HepG2 (cell line): Measurements from ENCODE around the gene SLC26A4. TPM values are rescaled to one million over a fixed set of nuclear protein-coding genes. Genes with fewer than 3 reads are reported as not detected.
A peak's percentile ranks its signal among the peaks of the same experiment; 100 is the strongest.

Experiments used
- ATAC-seq: fragments of 200-7000 bp; cut with Tn5 transposase; 3 replicates; pipeline ENCODE4 v1.9.1; 2020; ENCODE audit warnings: mild to moderate bottlenecking, moderate library complexity
- BruUV-seq: library from RNA; stranded (reverse); fragments of 400-500 nt; replicated peaks from 2 replicates; lab custom pipeline; 2021; lab: Mats Ljungman, UMichigan
- CTCF ChIA-PET: fragments of 300-600 bp; formaldehyde crosslinking; extraction: SDS; loops from one replicate; lab custom pipeline; 2021; ENCODE audit warnings: low total read pairs, inconsistent platforms, low intra/inter-chr PET ratio; lab: Yijun Ruan, JAX
- POLR2A ChIA-PET: fragments of 350-600 bp; sonication (Branson Sonifier 250); formaldehyde crosslinking; loops from one replicate; lab custom pipeline; 2020; ENCODE audit warnings: antibody characterized with exemption, inconsistent platforms; lab: Yijun Ruan, JAX
- DNase-seq: peaks from one replicate; pipeline ENCODE4 v3.0.0-alpha.2; 2015; ENCODE audit warnings: low spot score
- FAIRE-seq: peaks from 3 replicates; lab custom pipeline; 2011; peaks lifted over from hg19 to GRCh38; lab: Jason Lieb, UNC
- H2AFZ ChIP-seq: one replicate; pipeline ENCODE4 v1.6.1; 2011; ENCODE audit warnings: low read length, inconsistent platforms
- H3K27ac ChIP-seq: fragments of 300-600 bp; 3 replicates; pipeline ENCODE4 v1.8.0; 2011; ENCODE audit warnings: mixed run types, mild to moderate bottlenecking, mixed read lengths, low read length, inconsistent platforms; ENCODE audit not compliant: insufficient read depth; ENCODE audit errors: extremely low read length
- H3K27me3 ChIP-seq, 2 experiments: fragments of 200-600 bp in 1 of 2; 2 replicates in 1 of 2; 3 replicates in 1 of 2; pipeline versions ENCODE4 v1.6.0 to v1.8.0; 2011; ENCODE audit warnings: low read length in 2 of 2, mild to moderate bottlenecking in 2 of 2, moderate library complexity in 2 of 2, inconsistent platforms in 1 of 2; ENCODE audit not compliant: insufficient read depth in 2 of 2, control insufficient read depth in 1 of 2
- H3K36me3 ChIP-seq, 2 experiments: fragments of 200-600 bp in 1 of 2; replicated peaks in 1 of 2; 2 replicates in 1 of 2; 3 replicates in 1 of 2; pipeline versions ENCODE4 v1.5.1 to v1.8.0; 2011; ENCODE audit warnings: low read length in 2 of 2, inconsistent platforms in 1 of 2; ENCODE audit not compliant: insufficient read depth in 2 of 2, control insufficient read depth in 1 of 2
- H3K4me1 ChIP-seq: 2 replicates; pipeline ENCODE4 v1.5.1; 2012; ENCODE audit warnings: low read length, inconsistent platforms; ENCODE audit not compliant: insufficient read depth
- H3K4me2 ChIP-seq: 2 replicates; pipeline ENCODE4 v1.6.0; 2011; ENCODE audit warnings: low read depth, low read length, inconsistent platforms
- H3K4me3 ChIP-seq, 3 experiments: fragments of 200-600 bp in 1 of 3; sonication (generic), shearing (Covaris generic) in 1 of 3; replicated peaks in 1 of 3; 2 replicates each; pipeline ENCODE4 v1.5.1; 2011 to 2016; ENCODE audit warnings: low read length in 3 of 3, inconsistent platforms in 2 of 3, low read depth in 2 of 3, mild to moderate bottlenecking in 2 of 3, control low read depth in 1 of 3, mixed read lengths in 1 of 3; ENCODE audit not compliant: insufficient read depth in 1 of 3
- H3K79me2 ChIP-seq: one replicate; pipeline ENCODE4 v1.6.1; 2011; ENCODE audit warnings: low read length, inconsistent platforms; ENCODE audit not compliant: insufficient read depth
- H3K9ac ChIP-seq: 2 replicates; pipeline ENCODE4 v1.6.0; 2011; ENCODE audit warnings: mild to moderate bottlenecking, low read depth, low read length, inconsistent platforms; ENCODE audit not compliant: insufficient read depth
- H3K9me3 ChIP-seq: 2 replicates; pipeline ENCODE4 v1.5.1; 2012; ENCODE audit warnings: mild to moderate bottlenecking, low read length
- H4K20me1 ChIP-seq: 2 replicates; pipeline ENCODE4 v1.6.0; 2011; ENCODE audit warnings: inconsistent platforms, mild to moderate bottlenecking, low read length, moderate library complexity; ENCODE audit not compliant: insufficient read depth
- AKAP8 ChIP-seq: sonication (generic); formaldehyde crosslinking; IDR thresholded peaks from 2 replicates; pipeline ENCODE4 v1.5.1; 2020; ENCODE audit warnings: mild to moderate bottlenecking, missing genetic modification reagents
- CEBPB ChIP-seq: IDR thresholded peaks from 2 replicates; pipeline ENCODE4 v1.6.1; 2011; ENCODE audit warnings: low read depth, low read length, improper control_type of control experiment, borderline replicate concordance
- HMGA1 ChIP-seq: sonication (generic); formaldehyde crosslinking; conservative IDR thresholded peaks from 2 replicates; pipeline ENCODE4 v1.4.0; 2020; ENCODE audit warnings: missing genetic modification reagents
- RBM22 ChIP-seq: fragments of 200-400 bp; formaldehyde crosslinking; optimal IDR thresholded peaks from 2 replicates; pipeline ENCODE3; 2017; ENCODE audit warnings: mild to moderate bottlenecking, low read length, moderate library complexity
- SIN3B ChIP-seq: fragments of 150-350 bp; IDR thresholded peaks from 2 replicates; pipeline ENCODE4 v1.6.1; 2014; ENCODE audit warnings: low read length
- ZBTB42 ChIP-seq: sonication (generic); formaldehyde crosslinking; IDR thresholded peaks from 2 replicates; pipeline ENCODE4 v1.5.0; 2020; ENCODE audit warnings: mild to moderate bottlenecking, missing genetic modification reagents
- ZNF7 ChIP-seq: IDR thresholded peaks from 2 replicates; pipeline ENCODE4 v1.6.1; 2016; ENCODE audit warnings: missing biosample characterization, missing genetic modification reagents
- WGBS: methylation state at CpG from one replicate; pipeline ENCODE4 v1.1.6; 2017; ENCODE audit warnings: low lambda C conversion rate; 5-methylcytosine and 5-hydroxymethylcytosine counted together
- in situ Hi-C: cut with HindIII; loops from 2 replicates; pipeline ENCODE4 v1.10.0; 2017; ENCODE audit warnings: low pct_unique_long_range_greater_than_20kb; ENCODE audit not compliant: extremely low pct_ligation_motif_present
- intact Hi-C: fragments of 100-400 bp; cut with micrococcal nuclease; formaldehyde crosslinking; loops from one replicate; pipeline ENCODE4 v1.10.0; 2022; ENCODE audit not compliant: unreplicated experiment
- polyA plus RNA-seq, 8 experiments: library from polyadenylated mRNA; depleted of rRNA in 3 of 8; stranded (reverse) in 7 of 8; unstranded in 1 of 8; fragments of >200 nt; fragmentation: Illumina TruSeq in 4 of 8; extraction: Trizol in 4 of 8; gene quantifications; 2 replicates each; pipeline versions ENCODE4 v1.2.1 to v1.2.3, GENCODE V29; 2011 to 2016; ENCODE audit warnings: low read depth in 4 of 8, missing spikeins in 1 of 8, mixed read lengths in 1 of 8; ENCODE audit not compliant: insufficient read depth in 1 of 8
- small RNA-seq, 3 experiments: library from RNA; depleted of rRNA; stranded (forward); fragments of <200 nt; gene quantifications; one replicate each; pipeline ENCODE3, GENCODE V24; 2012; ENCODE audit warnings: low read depth in 2 of 3, low replicate concordance in 1 of 3; ENCODE audit not compliant: insufficient read length in 3 of 3, insufficient read depth in 2 of 3
- total RNA-seq, 5 experiments: library from RNA; depleted of rRNA; stranded (reverse); fragments of >200 nt; fragmentation: Illumina TruSeq; extraction: Trizol; gene quantifications; 2 replicates each; pipeline ENCODE4 v1.2.3, GENCODE V29; 2016; ENCODE audit warnings: low read depth in 1 of 5
- TF ChIP-seq, protein P1 (sequence below): sonication (generic); formaldehyde crosslinking; IDR thresholded peaks from 2 replicates; pipeline ENCODE4 v1.9.0; 2022; ENCODE audit warnings: low read depth, missing genetic modification reagents

The SLC26A4 gene
- total and polyA plus RNA-seq, 2 of the 13 experiments (the other 11 are each of a cell fraction or from before 2014, with no cell fraction given), result 0.08 to 0.11 TPM

DNA sequence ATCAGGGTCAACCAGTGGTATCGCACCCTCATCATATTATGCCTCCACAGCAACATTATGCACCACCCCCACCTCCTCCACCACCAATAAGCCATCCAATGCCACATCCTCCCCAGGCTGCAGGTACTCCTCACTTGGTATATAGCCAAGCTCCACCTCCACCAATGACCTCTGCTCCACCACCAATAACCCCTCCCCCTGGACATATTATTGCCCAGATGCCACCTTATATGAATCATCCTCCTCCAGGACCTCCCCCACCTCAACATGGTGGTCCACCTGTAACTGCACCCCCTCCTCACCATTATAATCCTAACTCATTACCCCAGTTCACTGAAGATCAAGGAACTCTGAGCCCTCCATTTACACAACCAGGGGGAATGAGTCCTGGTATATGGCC, 98.0 kb downstream of the SLC26A4 start:
- no peaks in the 10 kb centered on the region for H3K79me2 ChIP-seq
- FAIRE-seq (no peak), ATAC-seq (no peak), DNase-seq (no peak)
- no peak overlapping the region for H3K9ac ChIP-seq
- no peaks in the 10 kb centered on the region for H3K27me3 ChIP-seq
- in situ Hi-C loops, result no loop called here
- H3K9me3 ChIP-seq, result no peaks in the 10 kb centered on the region
- whole genome bisulfite sequencing, result 94% methylated on average over 1 of the region's 1 CpG
- intact Hi-C loops, result no loop called here
- no peak overlapping the region for H3K27ac ChIP-seq
- TF ChIP-seq, protein P1, sequence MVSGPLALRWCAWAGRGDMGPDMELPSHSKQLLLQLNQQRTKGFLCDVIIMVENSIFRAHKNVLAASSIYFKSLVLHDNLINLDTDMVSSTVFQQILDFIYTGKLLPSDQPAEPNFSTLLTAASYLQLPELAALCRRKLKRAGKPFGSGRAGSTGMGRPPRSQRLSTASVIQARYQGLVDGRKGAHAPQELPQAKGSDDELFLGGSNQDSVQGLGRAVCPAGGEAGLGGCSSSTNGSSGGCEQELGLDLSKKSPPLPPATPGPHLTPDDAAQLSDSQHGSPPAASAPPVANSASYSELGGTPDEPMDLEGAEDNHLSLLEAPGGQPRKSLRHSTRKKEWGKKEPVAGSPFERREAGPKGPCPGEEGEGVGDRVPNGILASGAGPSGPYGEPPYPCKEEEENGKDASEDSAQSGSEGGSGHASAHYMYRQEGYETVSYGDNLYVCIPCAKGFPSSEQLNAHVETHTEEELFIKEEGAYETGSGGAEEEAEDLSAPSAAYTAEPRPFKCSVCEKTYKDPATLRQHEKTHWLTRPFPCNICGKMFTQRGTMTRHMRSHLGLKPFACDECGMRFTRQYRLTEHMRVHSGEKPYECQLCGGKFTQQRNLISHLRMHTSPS (CRISPR knock-in tag), result no peak
- peak; percentile 72 for TF ChIP-seq RBM22
- TF ChIP-seq HMGA1 (CRISPR knock-in tag), result no peak
- H4K20me1 ChIP-seq, result no peaks in the 10 kb centered on the region
- H3K4me3 ChIP-seq, result no peak overlapping the region
- no peak overlapping the region for H3K4me2 ChIP-seq
- no peaks in the 10 kb centered on the region for H3K4me1 ChIP-seq
- H2AFZ ChIP-seq, result no peak overlapping the region
- no TSS peak for BruUV-seq
- ChIA-PET POLR2A (interaction anchor here (1.2 kb wide), 1 partner anchor 15 kb away, joined by 3 read pairs; no protein-coding TSS in a partner anchor), CTCF (no interaction called here)
- H3K36me3 ChIP-seq, result peaks cover 8 to 53% of the 10 kb centered on the region in 2 experiments

DNA sequence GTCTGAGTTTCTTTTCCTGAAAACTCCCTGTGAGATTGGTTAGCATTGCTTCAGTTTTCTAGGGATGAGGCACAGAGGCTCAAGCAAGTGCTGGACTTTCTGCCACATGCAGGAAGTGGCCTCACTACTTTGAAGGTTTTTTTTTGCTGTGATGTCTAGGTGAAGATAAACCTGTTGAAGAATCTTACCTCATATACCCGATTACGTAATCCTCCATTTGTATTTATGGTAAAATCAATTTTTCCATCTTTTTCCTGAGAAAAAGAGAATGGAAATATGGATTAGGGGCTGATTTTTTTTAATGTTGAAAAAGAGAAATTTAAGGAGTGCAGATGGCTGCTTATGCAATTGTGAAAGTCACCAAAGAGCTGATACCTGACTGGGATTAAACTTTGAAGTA, 106.8 kb downstream of the SLC26A4 start:
- no TSS peak for BruUV-seq
- POLR2A ChIA-PET, result no interaction called here
- no peak for FAIRE-seq

More for the DNA sequence above, 106.8 kb downstream of the SLC26A4 start:
- H3K9me3 ChIP-seq, result no peaks in the 10 kb centered on the region
- no peak overlapping the region for H3K27ac ChIP-seq
- 56% methylated on average over 2 of the region's 2 CpGs for WGBS
- H3K36me3 ChIP-seq, result no peaks in the 10 kb centered on the region
- TF ChIP-seq ZNF7 (CRISPR knock-in tag), result no peak
- no peak for TF ChIP-seq SIN3B
- no peak for TF ChIP-seq AKAP8 (CRISPR knock-in tag)
- TF ChIP-seq ZBTB42, result no peak
- peak; percentile 69 for TF ChIP-seq CEBPB
- no peaks in the 10 kb centered on the region for H3K27me3 ChIP-seq
- intact Hi-C loops, result no loop called here
- DNase-seq (no peak), ATAC-seq (no peak)
- H3K4me1 ChIP-seq, result 0 out of 2 replicates have a peak, but pooled peaks cover 6% of the 10 kb centered on the region
- H4K20me1 ChIP-seq, result no peaks in the 10 kb centered on the region
- H2AFZ ChIP-seq, result no peak overlapping the region
- no peak overlapping the region for H3K9ac ChIP-seq
- no peak overlapping the region for H3K4me3 ChIP-seq
- no peaks in the 10 kb centered on the region for H3K79me2 ChIP-seq
- CTCF ChIA-PET, result no interaction called here
- in situ Hi-C loops, result no loop called here
- no peak overlapping the region for H3K4me2 ChIP-seq

Small RNAs within 50 kb of the gene (small RNA-seq; reads per million reads assigned to genes)
- gene BANF1P5, result 0 reads per million in 3 experiments

Other genes with a start within 250 kb of the SLC26A4 start
- not detected in 2 replicates for gene GPR22, start 190.8 kb upstream of the SLC26A4 start, total RNA-seq (2016; rRNA removed; fragmentation: Illumina TruSeq; extraction: Trizol)
- not detected in 2 replicates for gene GPR22, start 190.8 kb upstream of the SLC26A4 start, polyA plus RNA-seq (2011; rRNA removed)
- gene COG5, start 96.9 kb upstream of the SLC26A4 start, total RNA-seq (2016; rRNA removed; fragmentation: Illumina TruSeq; extraction: Trizol), result 31.3 and 50.0 TPM in 2 replicates
- 16.0 and 20.4 TPM in 2 replicates for gene COG5, start 96.9 kb upstream of the SLC26A4 start, polyA plus RNA-seq (2011; rRNA removed)
- 9.8 and 10.6 TPM in 2 replicates for gene DUS4L, start 96.9 kb upstream of the SLC26A4 start, total RNA-seq (2016; rRNA removed; fragmentation: Illumina TruSeq; extraction: Trizol)
- gene DUS4L, start 96.9 kb upstream of the SLC26A4 start, polyA plus RNA-seq (2011; rRNA removed), result 3.9 and 5.6 TPM in 2 replicates
- 27.8 and 35.6 TPM in 2 replicates for gene BCAP29, start 80.6 kb upstream of the SLC26A4 start, total RNA-seq (2016; rRNA removed; fragmentation: Illumina TruSeq; extraction: Trizol)
- gene BCAP29, start 80.6 kb upstream of the SLC26A4 start, polyA plus RNA-seq (2011; rRNA removed), result 11.1 and 15.3 TPM in 2 replicates
- gene CBLL1, start 83.3 kb downstream of the SLC26A4 start, total RNA-seq (2016; rRNA removed; fragmentation: Illumina TruSeq; extraction: Trizol), result 10.5 and 12.2 TPM in 2 replicates
- 8.8 and 9.1 TPM in 2 replicates for gene CBLL1, start 83.3 kb downstream of the SLC26A4 start, polyA plus RNA-seq (2011; rRNA removed)
- gene SLC26A3, start 142.4 kb downstream of the SLC26A4 start, total RNA-seq (2016; rRNA removed; fragmentation: Illumina TruSeq; extraction: Trizol), result 0.08 and 0.11 TPM in 2 replicates
- gene SLC26A3, start 142.4 kb downstream of the SLC26A4 start, polyA plus RNA-seq (2011; rRNA removed), result 0.30 and 0.71 TPM in 2 replicates
- gene DLD, start 230.4 kb downstream of the SLC26A4 start, total RNA-seq (2016; rRNA removed; fragmentation: Illumina TruSeq; extraction: Trizol), result 95.2 and 128 TPM in 2 replicates
- gene DLD, start 230.4 kb downstream of the SLC26A4 start, polyA plus RNA-seq (2011; rRNA removed), result 49.1 and 56.8 TPM in 2 replicates